ENCODE results near the gene MEIS2.
A peak's percentile ranks its signal among the peaks of the same experiment; 100 is the strongest.
"Not testable (repeated sequence)": the region's sequence is repeated elsewhere in the genome, so short reads cannot be mapped to it uniquely, and the experiment has no call there.

MEIS2 gene

GRCh38 chr15:37016231-37016630 lies 84.1 kb downstream of the MEIS2 start:
- peak overlapping the region; percentile 23 for H3K27ac ChIP-seq
- DNase-seq (ENCODE audit: low read depth, low spot score): peak; percentile 18

GRCh38 chr15:37015451-37015850 lies 84.9 kb downstream of the MEIS2 start:
- peak overlapping the region; percentile 23 for H3K27ac ChIP-seq
- no peak for DNase-seq (ENCODE audit: low read depth, low spot score)

- peak; percentile 56 for DNase-seq (ENCODE audit: low read depth, low spot score)
Observed at GRCh38 chr15:37015035-37015434, 85.3 kb downstream of the MEIS2 start.

GRCh38 chr15:37014566-37014965 lies 85.8 kb downstream of the MEIS2 start:
- H3K27ac ChIP-seq: no peak overlapping the region
- DNase-seq (ENCODE audit: low read depth, low spot score): no peak

More at GRCh38 chr15:37015035-37015434, 85.3 kb downstream of the MEIS2 start:
- no peak overlapping the region for H3K27ac ChIP-seq

GRCh38 chr15:37014137-37014536 lies 86.2 kb downstream of the MEIS2 start:
- DNase-seq (ENCODE audit: low read depth, low spot score): no peak
- no peak overlapping the region for H3K27ac ChIP-seq

GRCh38 chr15:37010595-37010994 lies 89.8 kb downstream of the MEIS2 start:
- DNase-seq (ENCODE audit: low read depth, low spot score): no peak
- H3K27ac ChIP-seq: no peak overlapping the region

- no peak for DNase-seq (ENCODE audit: low read depth, low spot score)
- H3K27ac ChIP-seq: no peak overlapping the region
Observed at GRCh38 chr15:37009288-37009687, 91.1 kb downstream of the MEIS2 start.

GRCh38 chr15:37008205-37008604 lies 92.1 kb downstream of the MEIS2 start:
- H3K27ac ChIP-seq: no peak overlapping the region
- no peak for DNase-seq (ENCODE audit: low read depth, low spot score)

GRCh38 chr15:37007301-37007700 lies 93.0 kb downstream of the MEIS2 start:
- no peak overlapping the region for H3K27ac ChIP-seq
- DNase-seq (ENCODE audit: low read depth, low spot score): no peak

- DNase-seq (ENCODE audit: low read depth, low spot score): no peak
- H3K27ac ChIP-seq: no peak overlapping the region
Observed at GRCh38 chr15:37004981-37005735, 95.2 kb downstream of the MEIS2 start.

- DNase-seq (ENCODE audit: low read depth, low spot score): no peak
- H3K27ac ChIP-seq: no peak overlapping the region
Observed at GRCh38 chr15:37004373-37004869, 95.9 kb downstream of the MEIS2 start.

GRCh38 chr15:37002041-37002672 lies 98.2 kb downstream of the MEIS2 start:
- no peak for DNase-seq (ENCODE audit: low read depth, low spot score)
- H3K27ac ChIP-seq: no peak overlapping the region

- no peak for DNase-seq (ENCODE audit: low read depth, low spot score)
- H3K27ac ChIP-seq: no peak overlapping the region
Observed at GRCh38 chr15:37001417-37001816, 98.9 kb downstream of the MEIS2 start.

GRCh38 chr15:36999778-37000177 lies 100.6 kb downstream of the MEIS2 start:
- H3K27ac ChIP-seq: no peak overlapping the region
- no peak for DNase-seq (ENCODE audit: low read depth, low spot score)

- no peak for DNase-seq (ENCODE audit: low read depth, low spot score)
- H3K27ac ChIP-seq: no peak overlapping the region
Observed at GRCh38 chr15:36996538-36997181, 103.7 kb downstream of the MEIS2 start.

GRCh38 chr15:36996121-36996520 lies 104.2 kb downstream of the MEIS2 start:
- DNase-seq (ENCODE audit: low read depth, low spot score): no peak
- H3K27ac ChIP-seq: no peak overlapping the region

GRCh38 chr15:36994790-36995189 lies 105.6 kb downstream of the MEIS2 start:
- DNase-seq (ENCODE audit: low read depth, low spot score): no peak
- no peak overlapping the region for H3K27ac ChIP-seq

GRCh38 chr15:36992454-36992853 lies 107.9 kb downstream of the MEIS2 start:
- DNase-seq (ENCODE audit: low read depth, low spot score): no peak
- H3K27ac ChIP-seq: no peak overlapping the region

GRCh38 chr15:36988947-36989346 lies 111.4 kb downstream of the MEIS2 start:
- peak; percentile 2 for DNase-seq (ENCODE audit: low read depth, low spot score)
- H3K27ac ChIP-seq: no peak overlapping the region

GRCh38 chr15:36982430-36982829 lies 117.9 kb downstream of the MEIS2 start:
- no peak for DNase-seq (ENCODE audit: low read depth, low spot score)
- H3K27ac ChIP-seq: no peak overlapping the region

GRCh38 chr15:36980281-36980680 lies 120.1 kb downstream of the MEIS2 start:
- H3K27ac ChIP-seq; DNase-seq (ENCODE audit: low read depth, low spot score): not testable (repeated sequence)

Data from epithelial cell of prostate (primary cell).